Endothelial cell of umbilical vein (primary cell): ENCODE data around the gene SLAMF1. TPM values are rescaled to one million over a fixed set of nuclear protein-coding genes. Genes with fewer than 3 reads are reported as not detected.

ENCODE experiments used
- BruUV-seq: library from RNA; stranded (reverse); fragments of 400-500 nt; replicated peaks from 2 replicates; lab custom pipeline; 2021; lab: Mats Ljungman, UMichigan
- CTCF ChIA-PET: fragments of 300-600, 350-600 bp; sonication (Branson Sonifier 250); formaldehyde crosslinking; loops from one replicate; lab custom pipeline; 2021; ENCODE audit warnings: antibody characterized with exemption, inconsistent platforms; lab: Charles Lee
- POLR2A ChIA-PET: fragments of 300-600, 350-600 bp; sonication (Branson Sonifier 250); formaldehyde crosslinking; loops from one replicate; lab custom pipeline; 2021; ENCODE audit warnings: antibody characterized with exemption, inconsistent platforms; lab: Charles Lee
- DNase-seq: peaks from one replicate; pipeline ENCODE4 v3.0.0-alpha.2; 2011; ENCODE audit warnings: low read depth, low spot score
- FAIRE-seq: peaks from 2 replicates; lab custom pipeline; 2011; peaks lifted over from hg19 to GRCh38; lab: Jason Lieb, UNC
- H2AFZ ChIP-seq: 2 replicates; pipeline ENCODE4 v1.6.0; 2012; ENCODE audit warnings: low read depth, low read length, control low read depth, inconsistent platforms
- H3K27ac ChIP-seq: 2 replicates; pipeline ENCODE4 v1.5.1; 2011; ENCODE audit warnings: low read depth, mild to moderate bottlenecking, control low read depth, low read length, moderate library complexity; ENCODE audit not compliant: insufficient read depth
- H3K27me3 ChIP-seq, 2 experiments: 2 replicates each; pipeline versions ENCODE4 v1.6.0 to v1.6.1; 2011; ENCODE audit warnings: low read length in 2 of 2, mixed read lengths in 1 of 2; ENCODE audit not compliant: control insufficient read depth in 2 of 2, insufficient read depth in 2 of 2
- H3K36me3 ChIP-seq, 2 experiments: 2 replicates in 1 of 2; 3 replicates in 1 of 2; pipeline ENCODE4 v1.5.1; 2011; ENCODE audit warnings: low read length in 2 of 2, mild to moderate bottlenecking in 1 of 2, moderate library complexity in 1 of 2; ENCODE audit not compliant: control insufficient read depth in 2 of 2, insufficient read depth in 2 of 2; ENCODE audit errors: extremely low read depth in 1 of 2
- H3K4me1 ChIP-seq: 3 replicates; pipeline ENCODE4 v1.5.1; 2011; ENCODE audit warnings: mild to moderate bottlenecking, low read length; ENCODE audit not compliant: control insufficient read depth, insufficient read depth; ENCODE audit errors: extremely low read depth
- H3K4me2 ChIP-seq: 2 replicates; pipeline ENCODE4 v1.6.1; 2011; ENCODE audit warnings: low read length, control low read depth, mixed read lengths; ENCODE audit not compliant: insufficient read depth
- H3K4me3 ChIP-seq, 3 experiments: fragments of 200-600 bp in 1 of 3; sonication (generic), shearing (Covaris generic) in 1 of 3; replicated peaks in 1 of 3; 2 replicates each; pipeline ENCODE4 v1.5.1; 2011 to 2016; ENCODE audit warnings: control low read depth in 3 of 3, low read length in 3 of 3, mild to moderate bottlenecking in 2 of 3, inconsistent platforms in 1 of 3, low read depth in 1 of 3, moderate library complexity in 1 of 3; ENCODE audit not compliant: insufficient read depth in 1 of 3
- H3K79me2 ChIP-seq: 2 replicates; pipeline ENCODE4 v1.6.0; 2012; ENCODE audit warnings: low read length, inconsistent platforms; ENCODE audit not compliant: control insufficient read depth, insufficient read depth
- H3K9ac ChIP-seq: replicated peaks from 2 replicates; pipeline ENCODE3; 2011; ENCODE audit warnings: low read length, control low read depth; ENCODE audit not compliant: insufficient read depth; ENCODE audit errors: extremely low read depth
- H3K9me1 ChIP-seq: replicated peaks from 3 replicates; pipeline ENCODE4 v1.6.0; 2011; ENCODE audit warnings: mild to moderate bottlenecking, low read length; ENCODE audit not compliant: control insufficient read depth, insufficient read depth; ENCODE audit errors: extremely low read depth
- H3K9me3 ChIP-seq: replicated peaks from 2 replicates; pipeline ENCODE4 v1.5.1; 2012; ENCODE audit warnings: low read length, inconsistent platforms; ENCODE audit not compliant: control insufficient read depth, insufficient read depth
- H4K20me1 ChIP-seq: replicated peaks from 2 replicates; pipeline ENCODE3; 2011; ENCODE audit warnings: mild to moderate bottlenecking, low read length; ENCODE audit not compliant: control insufficient read depth, insufficient read depth; ENCODE audit errors: extremely low read depth
- CTCF ChIP-seq, 2 donors: IDR thresholded peaks; 1 replicate in 1 of 2; 2 replicates in 1 of 2; pipeline ENCODE4 v1.5.1; 2011; ENCODE audit warnings: low read length in 2 of 2, mild to moderate bottlenecking in 2 of 2, moderate library complexity in 2 of 2, control low read depth in 1 of 2, inconsistent platforms in 1 of 2, low read depth in 1 of 2; ENCODE audit not compliant: insufficient read depth in 1 of 2; ENCODE audit errors: extremely low read depth in 1 of 2
- FOS ChIP-seq: IDR thresholded peaks from 2 replicates; pipeline ENCODE4 v1.6.1; 2011; ENCODE audit warnings: mild to moderate bottlenecking, low read length, moderate library complexity, borderline replicate concordance; ENCODE audit not compliant: insufficient read depth
- GATA2 ChIP-seq: IDR thresholded peaks from 2 replicates; pipeline ENCODE4 v1.7.0; 2011; ENCODE audit warnings: low read depth, mild to moderate bottlenecking, moderate library complexity, mixed read lengths, low read length; ENCODE audit not compliant: insufficient read length, insufficient read depth
- JUN ChIP-seq: IDR thresholded peaks from 2 replicates; pipeline ENCODE4 v1.6.1; 2011; ENCODE audit warnings: borderline replicate concordance, low read depth; ENCODE audit not compliant: insufficient read length, insufficient read depth
- MAX ChIP-seq: IDR thresholded peaks from 2 replicates; pipeline ENCODE4 v1.6.1; 2011; ENCODE audit not compliant: insufficient read depth, insufficient read length
- MYC ChIP-seq: IDR thresholded peaks from one replicate; pipeline ENCODE4 v1.6.1; 2011; ENCODE audit warnings: mild to moderate bottlenecking, low read depth, low read length
- POLR2A ChIP-seq: IDR thresholded peaks from 2 replicates; pipeline ENCODE4 v1.6.1; 2012; ENCODE audit warnings: low read depth, mild to moderate bottlenecking, control low read depth, low read length
- POLR2AphosphoS5 ChIP-seq: IDR thresholded peaks from 2 replicates; pipeline ENCODE4 v1.6.1; 2012; ENCODE audit warnings: low read depth, mild to moderate bottlenecking, control low read depth, low read length, moderate library complexity; ENCODE audit not compliant: insufficient read depth
- dilution Hi-C: fragments of 300-500 bp; cut with MboI; formaldehyde crosslinking; loops from one replicate; pipeline ENCODE4 v1.15.0; 2019; ENCODE audit warnings: low sequenced_read_pairs; ENCODE audit not compliant: extremely low pct_ligation_motif_present
- intact Hi-C: fragments of 100-400 bp; cut with micrococcal nuclease; formaldehyde crosslinking; loops from one replicate; pipeline ENCODE4 v1.10.0; 2022
- polyA plus RNA-seq, 4 experiments: library from polyadenylated mRNA; depleted of rRNA in 3 of 4; stranded (reverse) in 3 of 4; unstranded in 1 of 4; fragments of >200 nt; gene quantifications; 2 replicates each; pipeline versions ENCODE4 v1.2.1 to v1.2.3, GENCODE V29; 2011 to 2012; ENCODE audit warnings: missing spikeins in 1 of 4
- total RNA-seq: library from RNA; stranded (reverse); gene quantifications from 2 replicates; pipeline ENCODE4 v1.2.3, GENCODE V29; 2021

The SLAMF1 gene
- total and polyA plus RNA-seq, 2 donors (not counting 3 experiments of a cell fraction or from before 2014, with no cell fraction given) = not detected

- Histone ChIP-seq H3K9me1 (no peaks in the 10 kb centered on the region), H3K9ac (no peak overlapping the region), H3K27me3 (no peaks in the 10 kb centered on the region), H3K27ac (no peak overlapping the region), H3K4me3 (no peak overlapping the region), H3K9me3 (no peaks in the 10 kb centered on the region), H3K36me3 (no peaks in the 10 kb centered on the region), H3K4me1 (no peaks in the 10 kb centered on the region), H2AFZ (no peak overlapping the region), H3K79me2 (no peaks in the 10 kb centered on the region), H4K20me1 (no peaks in the 10 kb centered on the region), H3K4me2 (no peak overlapping the region)
- CTCF ChIA-PET = no interaction called here
- dilution Hi-C loops (no loop called here), intact Hi-C loops (no loop called here)
- FAIRE-seq = no peak
- no peak for DNase-seq
- BruUV-seq = no TSS peak
- TF ChIP-seq MAX (no peak), MYC (no peak), FOS (no peak), JUN (no peak), GATA2 (no peak), POLR2AphosphoS5 (no peak), POLR2A (no peak), CTCF (IDR thresholded peaks at IDR 0.05; ENCODE audit: extremely low read depth in 1 of 2, insufficient read depth in 1 of 2, low read depth in 1 of 2, low read length in 2 of 2) (no peak)
- POLR2A ChIA-PET = no interaction called here
Measured at GRCh38 chr1:160597705-160598104, 49.1 kb downstream of the SLAMF1 start.
